Measurements from ENCODE around the gene AMIGO1. TPM values are rescaled to one million over a fixed set of nuclear protein-coding genes. Genes with fewer than 3 reads are reported as not detected.
A peak's percentile ranks its signal among the peaks of the same experiment; 100 is the strongest.

AMIGO1 gene
- total and polyA plus RNA-seq, 10 of the 15 experiments (the other 5 are each of a cell fraction or from before 2014, with no cell fraction given): 0.02 to 0.28 (median 0.08) TPM; not detected in 1

GRCh38 chr1:109548321-109549267 is 39.1 kb upstream of the AMIGO1 start, which contains the start of gene GNAI3 (continued):
- TF ChIP-seq CEBPZ (IDR thresholded peaks at IDR 0.05; ENCODE audit: low read depth, low read length) (no peak), HSF1 (IDR thresholded peaks at IDR 0.05; ENCODE audit: low read depth, low read length) (no peak), STAT1 (conservative IDR thresholded peaks at IDR 0.05) (no peak), RCOR1 (conservative IDR thresholded peaks at IDR 0.05; ENCODE audit: low read depth, low read length) (no peak), PKNOX1 (IDR thresholded peaks at IDR 0.05) (peak; percentile 66), PAX5 (IDR thresholded peaks at IDR 0.05; ENCODE audit: borderline replicate concordance, low read depth, low read length) (no peak), PML (IDR thresholded peaks at IDR 0.05; ENCODE audit: low read length) (peak; percentile 87), EGR1 (IDR thresholded peaks at IDR 0.05; ENCODE audit: borderline replicate concordance in 1 of 2, low read depth in 2 of 2, low read length in 2 of 2) (peak; percentile 17 to 25; a peak in 1 of 3 replicates), KAT2A (conservative IDR thresholded peaks at IDR 0.05; ENCODE audit: control insufficient read depth, low read depth, low read length) (no peak), YY1 (IDR thresholded peaks at IDR 0.05; ENCODE audit: low read depth, low read length) (peak; percentile 58), TCF7 (IDR thresholded peaks at IDR 0.05; ENCODE audit: borderline replicate concordance) (no peak), IRF4 (IDR thresholded peaks at IDR 0.05; ENCODE audit: low read depth, low read length) (no peak), REST (IDR thresholded peaks at IDR 0.05; ENCODE audit: low read depth, low read length) (no peak), NBN (IDR thresholded peaks at IDR 0.05) (0 out of 2 replicates have a peak, but pooled peaks have one; percentile 88), BMI1 (IDR thresholded peaks at IDR 0.05; ENCODE audit: borderline replicate concordance) (no peak), MLLT1 (IDR thresholded peaks at IDR 0.05) (peak; percentile 45; the same call in 1 of the 2 replicates), PAX8 (IDR thresholded peaks at IDR 0.05) (no peak)
